Smooth muscle cell (in vitro differentiated cells): ENCODE measurements around the gene KAZN. TPM values are rescaled to one million over a fixed set of nuclear protein-coding genes. Genes with fewer than 3 reads are reported as not detected.
"Not testable (repeated sequence)": the region's sequence is repeated elsewhere in the genome, so short reads cannot be mapped to it uniquely, and the experiment has no call there.

ENCODE experiments used
- DNase-seq: peaks from one replicate; lab custom pipeline; 2025; ENCODE audit not compliant: unreplicated experiment; lab: John Stamatoyannopoulos, UW
- H2AFZ ChIP-seq: fragments of 200-600 bp; sonication (generic); 2 replicates; pipeline ENCODE4 v1.6.0; 2016; ENCODE audit warnings: antibody characterized with exemption, low read depth, mild to moderate bottlenecking
- H3F3A ChIP-seq: fragments of 200-600 bp; sonication (generic); 2 replicates; pipeline ENCODE4 v1.6.0; 2017; ENCODE audit warnings: antibody characterized with exemption, low read depth
- H3K27ac ChIP-seq: fragments of 200-600 bp; sonication (generic); 2 replicates; pipeline ENCODE4 v1.5.1; 2016; ENCODE audit warnings: low read depth, mild to moderate bottlenecking
- H3K27me3 ChIP-seq: fragments of 200-600 bp; sonication (generic); 2 replicates; pipeline ENCODE4 v1.6.1; 2016; ENCODE audit warnings: low read depth, mild to moderate bottlenecking
- H3K36me3 ChIP-seq: fragments of 200-600 bp; sonication (generic); 2 replicates; pipeline ENCODE4 v1.5.1; 2016; ENCODE audit warnings: low read depth
- H3K4me1 ChIP-seq: fragments of 200-600 bp; sonication (generic); 2 replicates; pipeline ENCODE4 v1.5.1; 2016; ENCODE audit warnings: low read depth
- H3K4me2 ChIP-seq: fragments of 200-600 bp; sonication (generic); 2 replicates; pipeline ENCODE4 v1.6.0; 2016; ENCODE audit warnings: mild to moderate bottlenecking
- H3K4me3 ChIP-seq: fragments of 200-600 bp; sonication (generic); 2 replicates; pipeline ENCODE4 v1.5.1; 2016; ENCODE audit warnings: mild to moderate bottlenecking
- H3K79me2 ChIP-seq: fragments of 200-600 bp; sonication (generic); 2 replicates; pipeline ENCODE4 v1.6.0; 2016; ENCODE audit warnings: low read depth, mild to moderate bottlenecking
- H3K9ac ChIP-seq: fragments of 200-600 bp; sonication (generic); 2 replicates; pipeline ENCODE4 v1.6.0; 2016; ENCODE audit warnings: low read depth
- H3K9me3 ChIP-seq: fragments of 200-600 bp; sonication (generic); replicated peaks from 2 replicates; pipeline ENCODE4 v1.5.1; 2016; ENCODE audit warnings: low read depth
- H4K20me1 ChIP-seq: fragments of 200-600 bp; sonication (generic); 2 replicates; pipeline ENCODE4 v1.6.0; 2016; ENCODE audit warnings: low read depth
- CTCF ChIP-seq: fragments of 200-600 bp; sonication (generic); IDR thresholded peaks from 2 replicates; pipeline ENCODE4 v1.5.1; 2017; ENCODE audit warnings: borderline replicate concordance, mild to moderate bottlenecking, antibody characterized with exemption; ENCODE audit not compliant: insufficient read depth, poor library complexity, severe bottlenecking
- WGBS: methylation state at CpG from one replicate; pipeline ENCODE4 v1.1.7; 2016; ENCODE audit warnings: low lambda C conversion rate; 5-methylcytosine and 5-hydroxymethylcytosine counted together
- polyA plus RNA-seq: library from polyadenylated mRNA; unstranded; fragments of >200 nt; fragmentation: Nextera tagmentation; extraction: Ambion mirVana; gene quantifications from 2 replicates; pipeline ENCODE4 v1.2.1, GENCODE V29; 2016
- total RNA-seq: library from RNA; depleted of rRNA; stranded (reverse); fragments of >200 nt; gene quantifications from 2 replicates; pipeline ENCODE4 v1.2.3, GENCODE V29; 2014

The KAZN gene
- total and polyA plus RNA-seq, 2 experiments from 2014 or later = 6.3 to 8.2 TPM

- Histone ChIP-seq H3K9ac (no peak overlapping the region), H3K9me3 (no peaks in the 10 kb centered on the region), H2AFZ (no peak overlapping the region), H3F3A (no peaks in the 10 kb centered on the region), H3K79me2 (no peaks in the 10 kb centered on the region), H3K27ac (no peak overlapping the region), H4K20me1 (no peaks in the 10 kb centered on the region), H3K4me2 (no peak overlapping the region), H3K36me3 (no peaks in the 10 kb centered on the region), H3K27me3 (no peaks in the 10 kb centered on the region), H3K4me3 (no peak overlapping the region), H3K4me1 (no peaks in the 10 kb centered on the region)
- TF ChIP-seq CTCF = no peak
- WGBS = 87% methylated on average over 3 of the region's 3 CpGs
- no peak for DNase-seq
These were observed 21.2 kb upstream of the KAZN start for GRCh38 chr1:14577261-14577660.

GRCh38 chr1:14578156-14578555 is 20.3 kb upstream of the KAZN start:
- Histone ChIP-seq H3K27ac (no peak overlapping the region), H3F3A (no peaks in the 10 kb centered on the region), H3K36me3 (no peaks in the 10 kb centered on the region), H3K4me2 (no peak overlapping the region), H3K9me3 (no peaks in the 10 kb centered on the region), H3K4me1 (no peaks in the 10 kb centered on the region), H2AFZ (no peak overlapping the region), H3K27me3 (no peaks in the 10 kb centered on the region), H3K9ac (no peak overlapping the region), H4K20me1 (no peaks in the 10 kb centered on the region), H3K79me2 (no peaks in the 10 kb centered on the region), H3K4me3 (no peak overlapping the region)
- no peak for TF ChIP-seq CTCF
- 55% methylated on average over 3 of the region's 3 CpGs for WGBS
- DNase-seq = no peak

- H3K4me2 ChIP-seq, H3K9ac ChIP-seq, H3K4me3 ChIP-seq, H3K4me1 ChIP-seq, H4K20me1 ChIP-seq, H2AFZ ChIP-seq, DNase-seq, H3F3A ChIP-seq, H3K27ac ChIP-seq, H3K79me2 ChIP-seq, H3K27me3 ChIP-seq, H3K36me3 ChIP-seq, H3K9me3 ChIP-seq: not testable (repeated sequence)
- 98% methylated on average over 12 of the region's 12 CpGs for WGBS
These were observed 18.2 kb upstream of the KAZN start for GRCh38 chr1:14580295-14580694.

GRCh38 chr1:14580986-14581385 is 17.5 kb upstream of the KAZN start:
- no peaks in the 10 kb centered on the region for H3K79me2 ChIP-seq
- H3K27ac ChIP-seq = no peak overlapping the region
- no peak overlapping the region for H2AFZ ChIP-seq
- TF ChIP-seq CTCF = no peak
- H3F3A ChIP-seq = no peaks in the 10 kb centered on the region
- no peaks in the 10 kb centered on the region for H4K20me1 ChIP-seq
- WGBS = 96% methylated on average over 4 of the region's 4 CpGs
- no peaks in the 10 kb centered on the region for H3K27me3 ChIP-seq
- H3K36me3 ChIP-seq = no peaks in the 10 kb centered on the region
- no peak overlapping the region for H3K9ac ChIP-seq
- H3K4me1 ChIP-seq = no peaks in the 10 kb centered on the region
- H3K4me2 ChIP-seq = no peak overlapping the region
- DNase-seq = no peak
- H3K4me3 ChIP-seq = no peak overlapping the region
- no peaks in the 10 kb centered on the region for H3K9me3 ChIP-seq
